OCI-LY7 (cell line): Measurements from ENCODE around the gene UBXN2A. TPM values are rescaled to one million over a fixed set of nuclear protein-coding genes. Genes with fewer than 3 reads are reported as not detected.

Source experiments
- BruUV-seq: library from RNA; stranded (reverse); fragments of 400-500 nt; replicated peaks from 2 replicates; lab custom pipeline; 2021; lab: Mats Ljungman, UMichigan
- CTCF ChIA-PET: fragments of 300-600 bp; sonication (Branson Sonifier 250); formaldehyde crosslinking; loops from one replicate; lab custom pipeline; 2022; ENCODE audit warnings: antibody characterized with exemption; ENCODE audit not compliant: unreplicated experiment; lab: Charles Lee
- POLR2A ChIA-PET: fragments of 300-600 bp; sonication (Branson Sonifier 250); formaldehyde crosslinking; loops from one replicate; lab custom pipeline; 2022; ENCODE audit warnings: antibody characterized with exemption; lab: Charles Lee
- DNase-seq: peaks from one replicate; pipeline ENCODE4 v3.0.0-alpha.2; 2015; ENCODE audit warnings: low spot score
- H2AFZ ChIP-seq: fragments of 200-600 bp; sonication (generic), shearing (Covaris generic); 2 replicates; pipeline ENCODE4 v1.6.1; 2014; ENCODE audit warnings: mild to moderate bottlenecking, antibody characterized with exemption, low read length, moderate library complexity
- H3K27ac ChIP-seq: fragments of 200-600 bp; sonication (generic); 2 replicates; pipeline ENCODE4 v1.5.1; 2014; ENCODE audit warnings: mixed run types, low read depth, mild to moderate bottlenecking, moderate library complexity, low read length, inconsistent platforms; ENCODE audit not compliant: poor library complexity, severe bottlenecking
- H3K36me3 ChIP-seq: fragments of 200-600 bp; sonication (generic); 2 replicates; pipeline ENCODE4 v1.6.1; 2014; ENCODE audit warnings: mild to moderate bottlenecking, antibody characterized with exemption, low read length, moderate library complexity, mixed read lengths; ENCODE audit not compliant: insufficient read depth
- H3K4me1 ChIP-seq: fragments of 200-600 bp; sonication (generic); 2 replicates; pipeline ENCODE4 v1.5.1; 2014; ENCODE audit warnings: mild to moderate bottlenecking, low read length; ENCODE audit not compliant: insufficient read depth, poor library complexity, severe bottlenecking
- H3K4me2 ChIP-seq: fragments of 200-600 bp; sonication (generic); 2 replicates; pipeline ENCODE4 v1.6.1; 2014; ENCODE audit warnings: mild to moderate bottlenecking, low read length
- H3K4me3 ChIP-seq: fragments of 200-600 bp; sonication (generic); 2 replicates; pipeline ENCODE4 v1.5.1; 2014; ENCODE audit warnings: mild to moderate bottlenecking, low read depth, low read length; ENCODE audit not compliant: poor library complexity, severe bottlenecking
- H3K79me2 ChIP-seq: fragments of 200-600 bp; sonication (generic); 2 replicates; pipeline ENCODE4 v1.6.1; 2016; ENCODE audit warnings: low read depth, mild to moderate bottlenecking, low read length, moderate library complexity, mixed read lengths; ENCODE audit not compliant: insufficient read depth
- H3K9me2 ChIP-seq: fragments of 200-600 bp; sonication (generic); 2 replicates; pipeline ENCODE4 v1.6.1; 2016; ENCODE audit warnings: mild to moderate bottlenecking, low read length, mixed read lengths; ENCODE audit not compliant: insufficient read depth
- H3K9me3 ChIP-seq: fragments of 200-600 bp; sonication (generic); 2 replicates; pipeline ENCODE4 v1.6.1; 2014; ENCODE audit warnings: mild to moderate bottlenecking, mixed run types, low read length, mixed read lengths
- H4K20me1 ChIP-seq: fragments of 200-600 bp; sonication (generic); 2 replicates; pipeline ENCODE4 v1.6.1; 2014; ENCODE audit warnings: mild to moderate bottlenecking, antibody characterized with exemption, low read length, moderate library complexity, mixed read lengths; ENCODE audit not compliant: insufficient read depth
- CTCF ChIP-seq: fragments of 200-600 bp; sonication (generic); conservative IDR thresholded peaks from 2 replicates; pipeline ENCODE4 v1.5.1; 2014; ENCODE audit warnings: mild to moderate bottlenecking, antibody characterized with exemption, low read length, moderate library complexity, mixed read lengths
- EZH2phosphoT487 ChIP-seq: fragments of 200-600 bp; sonication (generic); IDR thresholded peaks from 2 replicates; pipeline ENCODE4 v1.6.1; 2018; ENCODE audit warnings: low read depth, borderline replicate concordance, mild to moderate bottlenecking, mixed run types, antibody characterized with exemption, low read length, moderate library complexity, mixed read lengths
- intact Hi-C: fragments of 100-400 bp; cut with micrococcal nuclease; formaldehyde crosslinking; loops from one replicate; pipeline ENCODE4 v1.10.0; 2022; ENCODE audit not compliant: unreplicated experiment
- total RNA-seq, 2 experiments: library from RNA; depleted of rRNA in 1 of 2; stranded (reverse); fragments of >200 nt in 1 of 2; shearing (Covaris generic) in 1 of 2; gene quantifications; 2 replicates each; pipeline ENCODE4 v1.2.3, GENCODE V29; 2014 to 2022

Gene UBXN2A
- total RNA-seq, 2 experiments from 2014 or later: 10.0 to 15.4 TPM

- TF ChIP-seq EZH2phosphoT487 (no peak), CTCF (no peak)
- intact Hi-C loops: no loop called here
- no peaks in the 10 kb centered on the region for H3K9me3 ChIP-seq
- H3K4me2 ChIP-seq: no peak overlapping the region
- no peaks in the 10 kb centered on the region for H4K20me1 ChIP-seq
- H3K27ac ChIP-seq: no peak overlapping the region
- no peak for DNase-seq
- no peak overlapping the region for H3K4me3 ChIP-seq
- H3K9me2 ChIP-seq: no peaks in the 10 kb centered on the region
- ChIA-PET POLR2A (interaction anchor here (0.6 to 1.5 kb wide), 4 partner anchors 12 to 248 kb away, joined by 3 to 4 read pairs (median 3); partner anchors contain the start of gene ATAD2B), CTCF (no interaction called here)
- H3K79me2 ChIP-seq: no peaks in the 10 kb centered on the region
- H3K4me1 ChIP-seq: no peaks in the 10 kb centered on the region
- no TSS peak for BruUV-seq
- no peak overlapping the region for H2AFZ ChIP-seq
- H3K36me3 ChIP-seq: no peaks in the 10 kb centered on the region
Observed at GRCh38 chr2:23905155-23905554, 35.1 kb upstream of the UBXN2A start.

- BruUV-seq: no TSS peak
- no peak overlapping the region for H2AFZ ChIP-seq
- intact Hi-C loops: no loop called here
- CTCF ChIA-PET: no interaction called here
- no peak for DNase-seq
- no peaks in the 10 kb centered on the region for H3K36me3 ChIP-seq
- no peak for TF ChIP-seq EZH2phosphoT487
- no peak for TF ChIP-seq CTCF
- H3K27ac ChIP-seq: no peak overlapping the region
- H3K9me3 ChIP-seq: no peaks in the 10 kb centered on the region
- POLR2A ChIA-PET: interaction anchor here (0.6 to 0.8 kb wide), 3 partner anchors 11 to 129 kb away, joined by 3 to 5 read pairs (median 3); no protein-coding TSS in a partner anchor
- no peaks in the 10 kb centered on the region for H4K20me1 ChIP-seq
- H3K9me2 ChIP-seq: no peaks in the 10 kb centered on the region
- no peak overlapping the region for H3K4me3 ChIP-seq
- H3K4me2 ChIP-seq: no peak overlapping the region
- peaks cover 12% of the 10 kb centered on the region for H3K4me1 ChIP-seq
- 0 out of 2 replicates have a peak, but pooled peaks cover 5% of the 10 kb centered on the region for H3K79me2 ChIP-seq
Observed at GRCh38 chr2:23912054-23912453, 28.2 kb upstream of the UBXN2A start.

- H3K79me2 ChIP-seq: 0 out of 2 replicates have a peak, but pooled peaks cover 5% of the 10 kb centered on the region
- DNase-seq: no peak
- H3K27ac ChIP-seq: no peak overlapping the region
- H4K20me1 ChIP-seq: no peaks in the 10 kb centered on the region
- H3K4me1 ChIP-seq: peaks cover 16% of the 10 kb centered on the region
- H3K4me3 ChIP-seq: no peak overlapping the region
- H3K9me2 ChIP-seq: no peaks in the 10 kb centered on the region
- H3K36me3 ChIP-seq: no peaks in the 10 kb centered on the region
- intact Hi-C loops: no loop called here
- BruUV-seq: no TSS peak
- no peak for TF ChIP-seq EZH2phosphoT487
- TF ChIP-seq CTCF: no peak
- POLR2A ChIA-PET: interaction anchor here (0.6 to 1.8 kb wide), 4 partner anchors 12 to 168 kb away, joined by 3 to 8 read pairs (median 3); partner anchors contain the start of gene ATAD2B
- H2AFZ ChIP-seq: no peak overlapping the region
- CTCF ChIA-PET: no interaction called here
- no peaks in the 10 kb centered on the region for H3K9me3 ChIP-seq
- H3K4me2 ChIP-seq: no peak overlapping the region
Observed at GRCh38 chr2:23915327-23915726, 24.9 kb upstream of the UBXN2A start.
